Measurements from ENCODE around the gene ACAA2.

DNA sequence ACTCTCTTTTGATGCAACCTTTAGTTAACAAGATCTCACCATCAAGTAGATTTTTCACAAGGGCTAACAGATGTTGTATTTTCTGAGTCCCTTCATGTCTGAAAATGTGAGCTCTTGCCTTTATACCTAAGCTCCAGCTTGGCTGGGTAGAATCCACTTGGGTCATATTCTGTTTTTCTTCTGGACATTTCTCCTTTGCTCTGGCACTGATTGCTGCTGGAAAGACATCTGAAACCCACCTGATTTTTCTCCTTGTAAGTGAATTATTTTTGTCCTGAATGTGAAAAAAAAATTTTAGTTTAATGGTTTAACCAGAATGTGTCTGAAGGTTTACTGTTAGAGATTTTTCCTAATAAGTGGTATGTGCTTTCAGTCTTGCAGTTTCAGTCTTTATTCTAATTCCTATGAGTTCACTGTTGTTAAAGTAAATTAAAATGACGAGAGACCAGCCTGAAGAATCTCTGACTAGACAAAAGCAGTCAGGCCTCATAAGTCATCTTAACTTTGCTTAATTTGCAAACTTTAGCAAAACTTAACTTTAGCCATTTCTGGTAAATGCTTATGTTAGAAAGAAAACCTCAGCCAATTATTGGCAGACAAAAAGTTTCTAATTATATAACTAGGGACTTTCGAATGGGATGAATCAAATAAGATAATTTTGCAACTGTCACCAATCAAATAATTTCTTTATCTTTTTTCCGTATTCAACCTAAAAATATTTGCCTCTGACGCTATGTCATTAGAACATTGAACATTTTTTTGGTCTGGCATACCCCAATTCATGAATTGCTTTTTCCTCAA is 70.8 kb downstream of the ACAA2 start:
- TF ChIP-seq HNF4A (conservative IDR thresholded peaks at IDR 0.05) (no peak), CTCF (IDR thresholded peaks at IDR 0.05; ENCODE audit: low read depth, low read length, missing input control) (no peak), RAD21 (IDR thresholded peaks at IDR 0.05) (no peak), GABPA (IDR thresholded peaks at IDR 0.05 in 1 of 2, conservative IDR thresholded peaks at IDR 0.05 in 1 of 2) (no peak), YY1 (IDR thresholded peaks at IDR 0.05) (no peak), ATF3 (IDR thresholded peaks at IDR 0.05) (no peak), SP1 (IDR thresholded peaks at IDR 0.05) (no peak), JUND (IDR thresholded peaks at IDR 0.05) (no peak), TAF1 (conservative IDR thresholded peaks at IDR 0.05) (no peak), FOXA2 (IDR thresholded peaks at IDR 0.05) (no peak)
- TF ChIP-seq, protein P1, sequence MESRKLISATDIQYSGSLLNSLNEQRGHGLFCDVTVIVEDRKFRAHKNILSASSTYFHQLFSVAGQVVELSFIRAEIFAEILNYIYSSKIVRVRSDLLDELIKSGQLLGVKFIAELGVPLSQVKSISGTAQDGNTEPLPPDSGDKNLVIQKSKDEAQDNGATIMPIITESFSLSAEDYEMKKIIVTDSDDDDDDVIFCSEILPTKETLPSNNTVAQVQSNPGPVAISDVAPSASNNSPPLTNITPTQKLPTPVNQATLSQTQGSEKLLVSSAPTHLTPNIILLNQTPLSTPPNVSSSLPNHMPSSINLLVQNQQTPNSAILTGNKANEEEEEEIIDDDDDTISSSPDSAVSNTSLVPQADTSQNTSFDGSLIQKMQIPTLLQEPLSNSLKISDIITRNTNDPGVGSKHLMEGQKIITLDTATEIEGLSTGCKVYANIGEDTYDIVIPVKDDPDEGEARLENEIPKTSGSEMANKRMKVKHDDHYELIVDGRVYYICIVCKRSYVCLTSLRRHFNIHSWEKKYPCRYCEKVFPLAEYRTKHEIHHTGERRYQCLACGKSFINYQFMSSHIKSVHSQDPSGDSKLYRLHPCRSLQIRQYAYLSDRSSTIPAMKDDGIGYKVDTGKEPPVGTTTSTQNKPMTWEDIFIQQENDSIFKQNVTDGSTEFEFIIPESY (IDR thresholded peaks at IDR 0.05) = no peak
- TF ChIP-seq, protein P2, sequence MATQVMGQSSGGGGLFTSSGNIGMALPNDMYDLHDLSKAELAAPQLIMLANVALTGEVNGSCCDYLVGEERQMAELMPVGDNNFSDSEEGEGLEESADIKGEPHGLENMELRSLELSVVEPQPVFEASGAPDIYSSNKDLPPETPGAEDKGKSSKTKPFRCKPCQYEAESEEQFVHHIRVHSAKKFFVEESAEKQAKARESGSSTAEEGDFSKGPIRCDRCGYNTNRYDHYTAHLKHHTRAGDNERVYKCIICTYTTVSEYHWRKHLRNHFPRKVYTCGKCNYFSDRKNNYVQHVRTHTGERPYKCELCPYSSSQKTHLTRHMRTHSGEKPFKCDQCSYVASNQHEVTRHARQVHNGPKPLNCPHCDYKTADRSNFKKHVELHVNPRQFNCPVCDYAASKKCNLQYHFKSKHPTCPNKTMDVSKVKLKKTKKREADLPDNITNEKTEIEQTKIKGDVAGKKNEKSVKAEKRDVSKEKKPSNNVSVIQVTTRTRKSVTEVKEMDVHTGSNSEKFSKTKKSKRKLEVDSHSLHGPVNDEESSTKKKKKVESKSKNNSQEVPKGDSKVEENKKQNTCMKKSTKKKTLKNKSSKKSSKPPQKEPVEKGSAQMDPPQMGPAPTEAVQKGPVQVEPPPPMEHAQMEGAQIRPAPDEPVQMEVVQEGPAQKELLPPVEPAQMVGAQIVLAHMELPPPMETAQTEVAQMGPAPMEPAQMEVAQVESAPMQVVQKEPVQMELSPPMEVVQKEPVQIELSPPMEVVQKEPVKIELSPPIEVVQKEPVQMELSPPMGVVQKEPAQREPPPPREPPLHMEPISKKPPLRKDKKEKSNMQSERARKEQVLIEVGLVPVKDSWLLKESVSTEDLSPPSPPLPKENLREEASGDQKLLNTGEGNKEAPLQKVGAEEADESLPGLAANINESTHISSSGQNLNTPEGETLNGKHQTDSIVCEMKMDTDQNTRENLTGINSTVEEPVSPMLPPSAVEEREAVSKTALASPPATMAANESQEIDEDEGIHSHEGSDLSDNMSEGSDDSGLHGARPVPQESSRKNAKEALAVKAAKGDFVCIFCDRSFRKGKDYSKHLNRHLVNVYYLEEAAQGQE (IDR thresholded peaks at IDR 0.05) = no peak
